PC-9 (cell line): ENCODE data around the gene LIPE. TPM values are rescaled to one million over a fixed set of nuclear protein-coding genes. Genes with fewer than 3 reads are reported as not detected.

Experiments
- BruUV-seq: library from RNA; stranded (reverse); fragments of 400-500 nt; replicated peaks from 2 replicates; lab custom pipeline; 2021; lab: Mats Ljungman, UMichigan
- CTCF ChIA-PET: fragments of 300-600 bp; sonication (Branson Sonifier 250); formaldehyde crosslinking; loops from one replicate; lab custom pipeline; 2022; ENCODE audit warnings: antibody characterized with exemption; lab: Charles Lee
- POLR2A ChIA-PET: fragments of 300-600 bp; sonication (Branson Sonifier 250); formaldehyde crosslinking; loops from one replicate; lab custom pipeline; 2022; ENCODE audit warnings: antibody characterized with exemption; ENCODE audit not compliant: unreplicated experiment; lab: Charles Lee
- DNase-seq, 2 experiments: peaks; one replicate each; pipeline versions ENCODE4 v3.0.0 to v3.0.0-alpha.2; 2015 to 2022; ENCODE audit warnings: mixed read lengths in 1 of 2
- H2AFZ ChIP-seq: fragments of 200-600 bp; sonication (generic); 2 replicates; pipeline ENCODE4 v1.8.1; 2017; ENCODE audit warnings: antibody characterized with exemption
- H3F3A ChIP-seq: fragments of 200-600 bp; sonication (generic); 2 replicates; pipeline ENCODE4 v1.8.1; 2017; ENCODE audit warnings: antibody characterized with exemption, mild to moderate bottlenecking, low read depth; ENCODE audit not compliant: insufficient read depth
- H3K27ac ChIP-seq: fragments of 200-600 bp; sonication (generic); 2 replicates; pipeline ENCODE4 v1.6.1; 2016; ENCODE audit warnings: mixed run types
- H3K27me3 ChIP-seq: fragments of 200-600 bp; sonication (generic); 2 replicates; pipeline ENCODE4 v1.6.1; 2016; ENCODE audit warnings: low read depth, mixed run types; ENCODE audit not compliant: insufficient read depth
- H3K36me3 ChIP-seq: fragments of 200-600 bp; sonication (generic); 2 replicates; pipeline ENCODE4 v1.6.1; 2016; ENCODE audit warnings: low read depth, mixed run types
- H3K4me1 ChIP-seq: fragments of 200-600 bp; sonication (generic); replicated peaks from 2 replicates; pipeline ENCODE4 v1.6.1; 2016; ENCODE audit warnings: mixed run types; ENCODE audit not compliant: insufficient read depth
- H3K4me2 ChIP-seq: fragments of 200-600 bp; sonication (generic); 2 replicates; pipeline ENCODE4 v1.6.1; 2017; ENCODE audit warnings: mixed run types
- H3K4me3 ChIP-seq: fragments of 200-600 bp; sonication (generic); 2 replicates; pipeline ENCODE4 v1.6.1; 2016; ENCODE audit warnings: mixed run types
- H3K79me2 ChIP-seq: fragments of 200-600 bp; sonication (generic); 2 replicates; pipeline ENCODE4 v1.6.1; 2017; ENCODE audit warnings: low read depth, mixed run types
- H3K9me2 ChIP-seq: fragments of 200-600 bp; sonication (generic); 2 replicates; pipeline ENCODE4 v1.8.1; 2017; ENCODE audit warnings: mild to moderate bottlenecking; ENCODE audit not compliant: insufficient read depth
- H3K9me3 ChIP-seq: fragments of 200-600 bp; sonication (generic); 2 replicates; pipeline ENCODE4 v1.8.1; 2016; ENCODE audit warnings: low read depth; ENCODE audit not compliant: insufficient read depth
- H4K20me1 ChIP-seq: fragments of 200-600 bp; sonication (generic); 2 replicates; pipeline ENCODE4 v1.8.1; 2017; ENCODE audit not compliant: insufficient read depth
- CTCF ChIP-seq: fragments of 200-600 bp; sonication (generic); conservative IDR thresholded peaks from 2 replicates; pipeline ENCODE4 v1.6.1; 2017; ENCODE audit warnings: mixed run types, antibody characterized with exemption, mild to moderate bottlenecking, moderate library complexity
- EZH2 ChIP-seq: fragments of 200-600 bp; sonication (generic); IDR thresholded peaks from 2 replicates; pipeline ENCODE4 v1.8.0; 2017; ENCODE audit warnings: antibody characterized with exemption, low read depth
- intact Hi-C: fragments of 100-400 bp; cut with micrococcal nuclease; formaldehyde crosslinking; loops from one replicate; pipeline ENCODE4 v1.10.0; 2022; ENCODE audit not compliant: unreplicated experiment
- total RNA-seq: library from RNA; stranded (reverse); gene quantifications from 2 replicates; pipeline ENCODE4 v1.2.3, GENCODE V29; 2021

LIPE gene
- total RNA-seq, 1 experiment from 2014 or later = 12.7 TPM

- Histone ChIP-seq H3K79me2 (no peaks in the 10 kb centered on the region), H3K27ac (peak overlapping the region; percentile 89), H3K4me1 (peaks cover 58% of the 10 kb centered on the region), H3F3A (peaks cover 35% of the 10 kb centered on the region), H3K4me3 (peak overlapping the region; percentile 16; the same call in 1 of the 2 replicates), H3K27me3 (no peaks in the 10 kb centered on the region), H3K36me3 (no peaks in the 10 kb centered on the region), H3K4me2 (peak overlapping the region; percentile 71), H2AFZ (peak overlapping the region; percentile 17; the same call in 1 of the 2 replicates), H3K9me2 (no peaks in the 10 kb centered on the region), H4K20me1 (no peaks in the 10 kb centered on the region), H3K9me3 (no peaks in the 10 kb centered on the region)
- CTCF ChIA-PET = interaction anchor here (0.5 to 2.5 kb wide), 11 partner anchors 10 to 387 kb away, joined by 3 to 29 read pairs (median 5); partner anchors contain the start of gene CEACAM1
- intact Hi-C loops = no loop called here
- peak; percentile 89 for TF ChIP-seq CTCF
- no peak for TF ChIP-seq EZH2
- no TSS peak for BruUV-seq
- DNase-seq = peak in 1 of 2 experiments; percentile 65
- POLR2A ChIA-PET = interaction anchor here (0.6 to 0.7 kb wide), 3 partner anchors 32 to 182 kb away, joined by 4 to 6 read pairs (median 6); no protein-coding TSS in a partner anchor
Observed at GRCh38 chr19:42440357-42441048, 13.3 kb upstream of the LIPE start.

- Histone ChIP-seq H3K9me3 (no peaks in the 10 kb centered on the region), H2AFZ (no peak overlapping the region), H3K4me3 (no peak overlapping the region), H3K4me1 (peaks cover 31% of the 10 kb centered on the region), H3K79me2 (no peaks in the 10 kb centered on the region), H3K27ac (no peak overlapping the region), H3F3A (peaks cover 23% of the 10 kb centered on the region), H3K9me2 (no peaks in the 10 kb centered on the region), H3K36me3 (no peaks in the 10 kb centered on the region), H3K4me2 (no peak overlapping the region), H4K20me1 (no peaks in the 10 kb centered on the region), H3K27me3 (no peaks in the 10 kb centered on the region)
- no peak for DNase-seq
- TF ChIP-seq CTCF (no peak), EZH2 (no peak)
- intact Hi-C loops = no loop called here
- POLR2A ChIA-PET = no interaction called here
- CTCF ChIA-PET = interaction anchor here (0.7 kb wide), 1 partner anchor 272 kb away, joined by 4 read pairs; no protein-coding TSS in a partner anchor
- BruUV-seq = no TSS peak
Observed at GRCh38 chr19:42436006-42436405, 8.8 kb upstream of the LIPE start.

- no peak overlapping the region for H3K4me3 ChIP-seq
- peaks cover 17% of the 10 kb centered on the region for H3F3A ChIP-seq
- intact Hi-C loops = no loop called here
- H3K9me3 ChIP-seq = no peaks in the 10 kb centered on the region
- H3K4me2 ChIP-seq = no peak overlapping the region
- no peaks in the 10 kb centered on the region for H3K79me2 ChIP-seq
- POLR2A ChIA-PET = no interaction called here
- no peaks in the 10 kb centered on the region for H3K27me3 ChIP-seq
- no peaks in the 10 kb centered on the region for H3K9me2 ChIP-seq
- H4K20me1 ChIP-seq = no peaks in the 10 kb centered on the region
- peaks cover 24% of the 10 kb centered on the region for H3K4me1 ChIP-seq
- H2AFZ ChIP-seq = no peak overlapping the region
- CTCF ChIA-PET = interaction anchor here (0.6 to 0.7 kb wide), 4 partner anchors 91 to 259 kb away, joined by 3 to 11 read pairs (median 5); no protein-coding TSS in a partner anchor
- no TSS peak for BruUV-seq
- no peak overlapping the region for H3K27ac ChIP-seq
- no peak for DNase-seq
- H3K36me3 ChIP-seq = no peaks in the 10 kb centered on the region
- TF ChIP-seq CTCF (no peak), EZH2 (no peak)
Observed at GRCh38 chr19:42435316-42435715, 8.1 kb upstream of the LIPE start.
